Spleen (tissue), 11 donors: ENCODE measurements around the gene TRIM14. TPM values are rescaled to one million over a fixed set of nuclear protein-coding genes. Genes with fewer than 3 reads are reported as not detected.
"Not testable (repeated sequence)": the region's sequence is repeated elsewhere in the genome, so short reads cannot be mapped to it uniquely, and the experiment has no call there.

Source experiments
- DNase-seq: peaks from one replicate; pipeline ENCODE4 v3.0.0-alpha.2; 2020
- H3K27ac ChIP-seq, 8 donors: fragments of 200-600 bp; sonication (generic) in 7 of 8; 1 replicate in 4 of 8; 2 replicates in 4 of 8; pipeline versions ENCODE4 v1.5.0 to v1.8.0; 2016 to 2021; ENCODE audit warnings: inconsistent platforms in 4 of 8, mild to moderate bottlenecking in 4 of 8, moderate library complexity in 1 of 8
- H3K27me3 ChIP-seq, 7 donors: fragments of 200-600 bp; sonication (generic) in 6 of 7; replicated peaks in 1 of 7; 1 replicate in 4 of 7; 2 replicates in 3 of 7; pipeline versions ENCODE4 v1.5.0 to v1.8.0; 2016 to 2021; ENCODE audit warnings: inconsistent platforms in 3 of 7, mild to moderate bottlenecking in 1 of 7
- H3K36me3 ChIP-seq, 6 donors: fragments of 200-600 bp; sonication (generic) in 5 of 6; 1 replicate in 4 of 6; 2 replicates in 2 of 6; pipeline versions ENCODE4 v1.5.0 to v1.8.0; 2016 to 2021; ENCODE audit warnings: inconsistent platforms in 2 of 6
- H3K4me1 ChIP-seq, 6 donors: fragments of 200-600 bp; sonication (generic) in 5 of 6; 1 replicate in 3 of 6; 2 replicates in 3 of 6; pipeline versions ENCODE4 v1.5.0 to v1.8.0; 2016 to 2021; ENCODE audit warnings: inconsistent platforms in 3 of 6
- H3K4me3 ChIP-seq, 8 donors: fragments of 200-600 bp; sonication (generic) in 7 of 8; 1 replicate in 4 of 8; 2 replicates in 4 of 8; pipeline versions ENCODE4 v1.5.0 to v1.8.0; 2016 to 2021; ENCODE audit warnings: inconsistent platforms in 4 of 8, mild to moderate bottlenecking in 4 of 8, moderate library complexity in 2 of 8
- H3K9me3 ChIP-seq, 8 donors: fragments of 200-600 bp; sonication (generic) in 7 of 8; 1 replicate in 4 of 8; 2 replicates in 4 of 8; pipeline versions ENCODE4 v1.5.0 to v1.8.0; 2016 to 2021; ENCODE audit warnings: inconsistent platforms in 4 of 8
- POLR2A ChIP-seq, 3 donors: fragments of 450-650 bp; IDR thresholded peaks; one replicate each; pipeline ENCODE4 v1.5.1; 2017; ENCODE audit warnings: antibody characterized with exemption in 3 of 3, mild to moderate bottlenecking in 1 of 3
- POLR2AphosphoS5 ChIP-seq, 3 donors: sonication (generic); formaldehyde crosslinking; IDR thresholded peaks; one replicate each; pipeline ENCODE4 v1.5.1; 2017; ENCODE audit warnings: antibody characterized with exemption in 3 of 3
- WGBS, 5 donors: extraction: QIAGEN DNeasy Blood & Tissue Kit in 3 of 5; methylation state at CpG; one replicate each; pipeline versions ENCODE4 v1.1.5 to v1.1.7; 2013 to 2018; 5-methylcytosine and 5-hydroxymethylcytosine counted together
- intact Hi-C: fragments of 100-400 bp; cut with DNase I; formaldehyde crosslinking; loops from one replicate; pipeline ENCODE4 v1.15.0; 2023; ENCODE audit warnings: low total_unique reads
- polyA plus RNA-seq, 3 donors: library from polyadenylated mRNA; stranded (reverse); fragments of 200-250 nt; gene quantifications; one replicate each; pipeline ENCODE4 v1.2.1, GENCODE V29; 2013
- total RNA-seq, 7 donors: library from RNA; depleted of rRNA in 3 of 7; stranded (reverse); fragments of >200 nt in 3 of 7; fragmentation: NEBNext Ultra II Directional in 4 of 7; extraction: Animal tissue kit (Norgen Biotek cat#: 25700) in 4 of 7; gene quantifications; one replicate each; pipeline versions ENCODE4 v1.1.0 to v1.2.1, GENCODE V29; 2016 to 2021
- TF ChIP-seq, protein P1 (sequence below), 11 experiments: fragments of 200-600 bp in 7 of 11; fragments of 450-650 bp in 4 of 11; sonication (generic) in 4 of 11; IDR thresholded peaks in 8 of 11; conservative IDR thresholded peaks in 3 of 11; 1 replicate in 7 of 11; 2 replicates in 4 of 11; pipeline versions ENCODE4 v1.4.0 to v1.8.0; 2016 to 2021; ENCODE audit warnings: antibody characterized with exemption in 11 of 11, inconsistent platforms in 4 of 11, mild to moderate bottlenecking in 1 of 11
- donor health status: healthy with polysubstance abuse.
- donor health status: DM: no; HTN: no; CAD: no; lungs with moderate emphysema.
- donor health status: DM: no; HTN: no; CAD: no.
- donor health status: Bipolar disorder and iron deficiency.
- donor health status: healthy.
- donor health status: DM: no; HTN: no; CAD: no.
- donor health status: DM: yes; HTN: yes; CAD: no.

TRIM14 gene
- total and polyA plus RNA-seq, 10 donors = 11.9 to 92.9 (median 58.1) TPM

DNA sequence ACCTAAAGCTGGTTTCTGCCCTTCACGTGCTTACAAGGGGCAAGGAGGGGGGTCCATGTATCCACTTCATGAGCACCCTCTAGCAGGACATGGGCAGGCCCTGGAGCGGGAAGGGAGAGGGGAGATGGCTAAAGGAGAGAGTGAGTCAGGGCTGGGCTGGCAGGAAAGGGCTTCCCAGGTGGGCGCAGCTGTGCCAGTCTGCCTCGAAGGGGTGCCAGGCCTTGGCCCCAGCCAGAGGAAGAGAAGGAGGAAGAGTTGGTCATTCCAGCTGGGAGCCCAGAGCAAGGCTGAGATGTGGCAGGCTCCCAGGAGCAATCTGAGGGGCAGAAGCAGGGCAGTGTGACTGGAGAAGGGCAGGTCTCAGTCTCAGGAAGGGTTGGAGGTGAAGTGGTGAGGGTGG lies 24.7 kb downstream of the TRIM14 start:
- Histone ChIP-seq H3K4me1 (peaks cover 0 to 43% (median 14%) of the 10 kb centered on the region in 6 donors), H3K9me3 (no peaks in the 10 kb centered on the region), H3K4me3 (no peak overlapping the region), H3K27me3 (no peaks in the 10 kb centered on the region), H3K27ac (peak overlapping the region in 2 of 8 donors; percentile 4 to 39), H3K36me3 (peaks cover 0 to 99% (median 21%) of the 10 kb centered on the region in 6 donors)
- TF ChIP-seq POLR2A (IDR thresholded peaks at IDR 0.05) (no peak), POLR2AphosphoS5 (IDR thresholded peaks at IDR 0.05) (no peak)
- TF ChIP-seq, protein P1, sequence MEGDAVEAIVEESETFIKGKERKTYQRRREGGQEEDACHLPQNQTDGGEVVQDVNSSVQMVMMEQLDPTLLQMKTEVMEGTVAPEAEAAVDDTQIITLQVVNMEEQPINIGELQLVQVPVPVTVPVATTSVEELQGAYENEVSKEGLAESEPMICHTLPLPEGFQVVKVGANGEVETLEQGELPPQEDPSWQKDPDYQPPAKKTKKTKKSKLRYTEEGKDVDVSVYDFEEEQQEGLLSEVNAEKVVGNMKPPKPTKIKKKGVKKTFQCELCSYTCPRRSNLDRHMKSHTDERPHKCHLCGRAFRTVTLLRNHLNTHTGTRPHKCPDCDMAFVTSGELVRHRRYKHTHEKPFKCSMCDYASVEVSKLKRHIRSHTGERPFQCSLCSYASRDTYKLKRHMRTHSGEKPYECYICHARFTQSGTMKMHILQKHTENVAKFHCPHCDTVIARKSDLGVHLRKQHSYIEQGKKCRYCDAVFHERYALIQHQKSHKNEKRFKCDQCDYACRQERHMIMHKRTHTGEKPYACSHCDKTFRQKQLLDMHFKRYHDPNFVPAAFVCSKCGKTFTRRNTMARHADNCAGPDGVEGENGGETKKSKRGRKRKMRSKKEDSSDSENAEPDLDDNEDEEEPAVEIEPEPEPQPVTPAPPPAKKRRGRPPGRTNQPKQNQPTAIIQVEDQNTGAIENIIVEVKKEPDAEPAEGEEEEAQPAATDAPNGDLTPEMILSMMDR (IDR thresholded peaks at IDR 0.05 in 8 of 11, conservative IDR thresholded peaks at IDR 0.05 in 3 of 11) = no peak
- 76 to 90% (median 84%) methylated on average over 4 of the region's 4 CpGs for WGBS, 5 donors
- DNase-seq = no peak
- intact Hi-C loops = no loop called here

DNA sequence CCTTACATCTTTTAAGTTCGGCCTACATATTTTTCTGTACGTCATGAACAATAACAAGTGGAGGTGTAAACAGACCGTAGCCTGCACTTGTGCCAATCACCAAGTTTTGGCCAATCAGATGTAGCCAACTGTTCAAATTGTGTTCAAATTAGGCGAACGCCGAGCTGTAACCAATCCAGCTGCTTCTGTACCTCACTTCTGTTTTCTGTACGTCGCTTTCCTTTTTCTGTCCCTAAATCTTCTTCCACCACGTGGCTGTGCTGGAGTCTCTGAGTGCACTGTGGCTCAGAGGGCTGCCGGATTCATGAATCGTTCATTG lies 26.4 kb downstream of the TRIM14 start:
- Histone ChIP-seq H3K9me3 (no peaks in the 10 kb centered on the region), H3K36me3 (peaks cover 0 to 90% (median 20%) of the 10 kb centered on the region in 6 donors), H3K4me1 (peaks cover 0 to 34% (median 4%) of the 10 kb centered on the region in 6 donors), H3K4me3 (no peak overlapping the region), H3K27ac (peak overlapping the region in 2 of 8 donors; percentile 8 to 36), H3K27me3 (no peaks in the 10 kb centered on the region)
- TF ChIP-seq POLR2AphosphoS5 (IDR thresholded peaks at IDR 0.05) (no peak), POLR2A (IDR thresholded peaks at IDR 0.05) (no peak)
- TF ChIP-seq, protein P1 (IDR thresholded peaks at IDR 0.05 in 8 of 11, conservative IDR thresholded peaks at IDR 0.05 in 3 of 11) = no peak
- 72 to 87% (median 82%) methylated on average over 11 of the region's 11 CpGs for WGBS, 5 donors
- no peak for DNase-seq
- intact Hi-C loops = no loop called here

DNA sequence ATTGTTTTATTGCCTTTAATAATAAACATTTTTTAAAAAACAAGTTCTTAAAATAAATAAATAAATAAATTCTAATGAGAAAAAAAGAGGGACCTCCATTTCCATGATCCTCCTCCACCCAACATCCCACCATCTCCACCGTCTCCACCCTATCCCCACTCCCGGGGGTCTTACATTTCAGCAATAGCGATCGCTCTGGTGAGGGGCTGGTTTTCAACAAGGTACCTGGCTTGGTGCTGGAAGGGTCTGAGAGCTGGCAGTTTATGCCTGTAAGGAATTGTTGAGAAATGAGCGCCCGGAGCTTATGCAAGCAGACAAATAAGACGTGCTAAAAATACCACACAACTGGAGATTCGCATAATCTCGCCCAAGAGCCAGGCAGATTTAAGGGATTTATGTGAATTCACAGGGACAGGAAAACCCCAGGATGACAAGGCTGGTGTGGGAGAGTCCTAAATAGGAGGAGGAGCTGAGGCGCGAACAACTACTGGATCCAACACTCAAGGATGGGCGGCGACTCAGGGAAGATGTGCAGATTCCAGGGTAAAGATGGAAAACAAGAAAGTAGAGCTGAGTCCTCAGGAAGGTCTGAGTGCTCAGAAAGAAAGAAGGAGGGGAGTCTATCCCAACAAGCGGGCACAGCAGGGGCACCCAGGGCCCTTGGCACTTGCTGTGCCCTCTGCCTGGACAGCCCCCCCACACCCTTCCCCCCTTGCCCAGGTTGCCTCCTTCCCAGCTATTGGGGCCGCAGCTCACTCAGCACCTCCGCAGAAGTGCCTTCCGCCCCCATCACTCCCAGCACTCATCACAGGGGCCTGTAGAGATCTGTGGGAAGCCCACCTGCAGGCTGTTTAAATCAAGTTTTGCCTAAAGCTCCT lies 27.0 kb downstream of the TRIM14 start:
- no peak overlapping the region for H3K4me3 ChIP-seq
- peaks cover 0 to 34% (median 4%) of the 10 kb centered on the region in 6 donors for H3K4me1 ChIP-seq
- DNase-seq = no peak
- TF ChIP-seq, protein P1 (IDR thresholded peaks at IDR 0.05 in 8 of 11, conservative IDR thresholded peaks at IDR 0.05 in 3 of 11) = no peak
- TF ChIP-seq POLR2AphosphoS5 (IDR thresholded peaks at IDR 0.05) = peak in 1 of 3 donors; percentile 8
- TF ChIP-seq POLR2A (IDR thresholded peaks at IDR 0.05) = no peak
- H3K36me3 ChIP-seq = peaks cover 0 to 90% (median 23%) of the 10 kb centered on the region in 6 donors
- 72 to 87% (median 79%) methylated on average over 17 of the region's 17 CpGs for WGBS, 5 donors
- peak overlapping the region in 3 of 8 donors; percentile 8 to 36 (median 30) for H3K27ac ChIP-seq
- no peaks in the 10 kb centered on the region for H3K9me3 ChIP-seq
- intact Hi-C loops = no loop called here
- no peaks in the 10 kb centered on the region for H3K27me3 ChIP-seq

DNA sequence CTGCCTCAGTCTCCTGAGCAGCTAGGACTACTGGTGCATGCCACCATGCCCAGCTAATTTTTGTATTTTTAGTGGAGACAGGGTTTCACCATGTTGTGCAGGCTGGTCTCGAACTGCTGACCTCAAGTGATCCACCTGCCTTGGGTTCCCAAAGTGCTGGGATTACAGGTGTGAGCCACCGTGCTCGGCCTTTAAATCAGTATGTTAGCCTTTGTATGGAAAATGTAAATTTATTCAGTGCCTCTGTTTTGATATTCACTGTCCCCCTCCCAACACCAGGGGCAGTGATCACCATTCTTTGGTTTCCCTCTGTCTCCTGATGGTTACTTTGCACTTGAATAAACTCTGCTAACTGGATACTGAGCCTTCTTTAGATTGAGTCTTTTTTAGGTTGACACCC lies 28.3 kb downstream of the TRIM14 start:
- DNase-seq, H3K27ac ChIP-seq, H3K4me3 ChIP-seq, intact Hi-C loops, H3K27me3 ChIP-seq, H3K9me3 ChIP-seq: not testable (repeated sequence)
- Histone ChIP-seq H3K4me1 (peaks cover 0 to 42% (median 8%) of the 10 kb centered on the region in 6 donors), H3K36me3 (peaks cover 0 to 90% (median 26%) of the 10 kb centered on the region in 6 donors)
- WGBS, 5 donors = 83 to 98% (median 93%) methylated on average over 3 of the region's 3 CpGs
